NCI-H82 (cell line): ENCODE measurements around the gene MED13L.

Experiments used
- DNase-seq: peaks from one replicate; lab custom pipeline; 2025; lab: John Stamatoyannopoulos, UW

The MED13L gene

DNA sequence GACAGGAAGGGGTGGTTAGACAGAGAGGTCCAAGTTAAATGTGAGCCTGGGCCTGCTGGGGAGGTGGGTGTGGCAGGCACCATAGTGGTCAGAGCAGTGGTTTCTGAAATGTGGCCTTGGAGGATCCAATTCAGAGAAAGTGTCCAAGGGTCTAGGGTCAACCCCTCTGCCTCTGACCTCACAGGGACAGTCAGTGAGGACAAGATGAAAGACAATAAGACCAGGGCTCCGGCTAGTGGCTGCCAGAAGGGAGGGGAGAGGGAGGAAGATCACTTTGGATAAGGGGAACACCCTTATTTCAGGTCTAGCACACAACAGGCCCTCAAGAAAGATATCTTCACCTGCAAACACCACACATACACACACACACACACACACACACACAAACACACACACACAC is 335.1 kb downstream of the MED13L start:
- DNase-seq: no peak

- DNase-seq: peak; percentile 46
Observed at GRCh38 chr12:115941362-115941761, 336.1 kb downstream of the MED13L start.

DNA sequence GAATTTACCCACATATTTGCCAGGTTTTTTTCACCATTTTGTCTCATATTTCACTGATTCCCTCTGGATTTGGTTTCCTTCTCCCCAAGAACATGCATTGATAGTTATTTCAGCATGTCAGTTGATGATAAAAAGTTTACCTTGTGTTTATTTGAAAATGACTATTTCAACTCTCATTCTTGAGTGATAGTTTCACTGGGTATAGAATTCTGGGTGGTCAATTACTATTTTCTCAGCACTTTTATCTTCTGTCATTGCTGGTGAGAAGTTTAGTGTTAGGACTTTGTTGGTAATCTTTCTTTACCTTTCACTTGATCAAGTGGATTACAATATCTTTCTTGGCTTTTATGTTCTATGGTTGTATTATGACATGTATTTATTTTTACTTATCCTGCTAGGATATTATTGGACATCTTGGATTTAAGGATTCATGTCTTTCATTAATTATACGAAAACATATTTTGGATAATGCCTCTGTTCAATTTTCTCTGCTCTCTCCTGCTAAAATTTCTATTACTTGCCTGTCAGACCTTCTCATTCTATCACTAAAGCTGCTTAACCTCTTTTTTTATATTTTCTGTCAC is 338.6 kb downstream of the MED13L start:
- DNase-seq: no peak

GRCh38 chr12:115936997-115937916 is 340.2 kb downstream of the MED13L start:
- no peak for DNase-seq

GRCh38 chr12:115934877-115935276 is 342.6 kb downstream of the MED13L start:
- no peak for DNase-seq

- DNase-seq: no peak
Observed at GRCh38 chr12:115934046-115934445, 343.4 kb downstream of the MED13L start.

DNA sequence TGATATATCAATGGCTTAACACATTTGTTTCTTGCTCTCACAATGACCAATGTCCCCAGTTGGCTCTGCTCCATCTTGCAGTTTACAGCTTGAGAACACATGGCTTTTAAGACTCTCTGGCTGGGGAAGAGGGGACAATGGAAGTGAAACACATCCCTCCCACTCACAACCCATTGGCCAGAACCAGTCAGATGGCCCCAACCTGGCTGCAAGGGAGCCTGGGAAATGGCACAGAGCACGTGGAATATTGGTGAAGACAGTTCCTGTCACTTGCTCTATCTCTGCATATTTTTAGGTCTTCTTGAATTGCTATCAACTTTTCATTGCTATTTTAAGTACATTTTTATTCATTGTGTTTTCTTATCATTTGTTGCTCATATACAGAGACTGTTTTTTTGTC is 345.4 kb downstream of the MED13L start:
- DNase-seq: no peak

DNA sequence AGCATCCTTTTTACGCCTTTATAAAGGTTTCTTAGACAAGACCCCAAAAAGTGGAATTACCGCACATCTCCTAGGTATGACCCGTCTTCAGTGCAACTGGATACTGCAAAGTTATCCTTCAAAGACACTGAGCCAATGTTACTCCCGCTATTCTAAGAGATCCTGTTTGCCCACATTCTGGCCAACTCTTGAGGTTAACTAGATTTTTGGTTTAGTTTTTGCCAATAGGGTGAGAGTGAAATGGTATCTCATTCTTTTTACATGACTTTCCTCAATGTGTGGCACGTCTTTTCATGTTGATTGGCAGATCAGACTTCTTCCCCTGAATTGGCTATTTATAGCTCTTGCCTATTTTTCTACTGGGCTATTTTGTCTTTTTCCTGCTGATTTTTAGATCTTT is 347.2 kb downstream of the MED13L start:
- DNase-seq: no peak

DNA sequence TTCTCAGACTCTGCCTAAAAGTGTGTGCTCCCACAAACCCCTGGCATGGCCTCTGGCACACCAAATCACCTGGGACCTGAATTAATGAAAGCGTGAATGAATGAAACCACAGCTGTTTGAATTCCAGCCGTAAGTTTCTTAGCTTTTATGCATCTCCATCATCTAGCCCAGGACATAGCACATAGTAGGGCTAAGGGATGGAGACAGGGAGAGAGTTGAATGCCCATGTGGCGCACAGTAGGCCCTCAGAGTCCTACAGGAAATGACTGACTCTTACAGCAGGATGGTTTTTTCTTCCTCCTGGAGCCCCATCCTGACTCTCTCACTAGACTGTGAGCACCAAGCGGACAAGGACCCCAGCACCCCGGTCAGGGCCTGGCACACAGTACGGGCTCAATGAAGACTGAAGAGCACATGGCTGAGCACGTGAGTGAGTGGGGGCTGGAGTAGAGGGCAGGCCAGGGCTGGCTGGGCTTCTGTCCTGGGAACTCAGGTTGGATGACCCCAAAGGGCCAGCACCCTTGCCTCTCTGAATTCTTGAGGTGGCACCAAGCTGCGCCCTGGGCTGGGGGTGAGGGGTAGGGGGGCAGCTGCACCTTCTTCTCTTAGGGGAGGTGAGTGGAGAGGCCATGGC is 351.3 kb downstream of the MED13L start:
- no peak for DNase-seq

- no peak for DNase-seq
Observed at GRCh38 chr12:115923851-115924250, 353.6 kb downstream of the MED13L start.

DNA sequence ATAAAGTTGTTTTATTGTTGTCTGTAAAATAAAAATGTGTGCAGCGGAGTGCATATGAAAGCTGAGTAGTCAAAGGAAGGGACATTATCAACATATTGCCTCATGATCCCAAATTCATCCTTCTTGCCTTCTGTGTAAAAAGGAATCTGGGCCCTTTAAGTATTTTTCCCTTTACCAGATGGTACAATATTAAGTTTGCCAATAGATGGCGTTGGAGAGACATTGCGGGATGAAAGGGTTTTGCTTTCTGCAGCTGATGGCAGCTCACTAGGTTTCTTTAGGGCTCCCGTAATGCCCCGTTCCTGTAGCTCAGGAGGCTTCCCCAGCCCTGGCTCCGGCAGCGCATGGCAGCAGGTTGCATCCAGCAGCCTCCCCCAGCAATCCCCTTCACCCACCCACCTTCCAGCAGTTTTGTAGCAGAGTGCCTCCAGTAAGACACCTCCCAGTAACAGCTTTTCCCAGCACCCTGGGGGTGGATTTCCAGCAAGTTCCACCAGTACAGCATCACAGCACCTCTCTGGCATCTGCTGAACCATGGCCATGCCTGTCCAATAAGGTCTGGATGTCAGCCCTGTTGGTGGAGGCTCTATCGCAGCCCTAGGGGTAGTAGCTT is 354.4 kb downstream of the MED13L start:
- DNase-seq: peak; percentile 69

DNA sequence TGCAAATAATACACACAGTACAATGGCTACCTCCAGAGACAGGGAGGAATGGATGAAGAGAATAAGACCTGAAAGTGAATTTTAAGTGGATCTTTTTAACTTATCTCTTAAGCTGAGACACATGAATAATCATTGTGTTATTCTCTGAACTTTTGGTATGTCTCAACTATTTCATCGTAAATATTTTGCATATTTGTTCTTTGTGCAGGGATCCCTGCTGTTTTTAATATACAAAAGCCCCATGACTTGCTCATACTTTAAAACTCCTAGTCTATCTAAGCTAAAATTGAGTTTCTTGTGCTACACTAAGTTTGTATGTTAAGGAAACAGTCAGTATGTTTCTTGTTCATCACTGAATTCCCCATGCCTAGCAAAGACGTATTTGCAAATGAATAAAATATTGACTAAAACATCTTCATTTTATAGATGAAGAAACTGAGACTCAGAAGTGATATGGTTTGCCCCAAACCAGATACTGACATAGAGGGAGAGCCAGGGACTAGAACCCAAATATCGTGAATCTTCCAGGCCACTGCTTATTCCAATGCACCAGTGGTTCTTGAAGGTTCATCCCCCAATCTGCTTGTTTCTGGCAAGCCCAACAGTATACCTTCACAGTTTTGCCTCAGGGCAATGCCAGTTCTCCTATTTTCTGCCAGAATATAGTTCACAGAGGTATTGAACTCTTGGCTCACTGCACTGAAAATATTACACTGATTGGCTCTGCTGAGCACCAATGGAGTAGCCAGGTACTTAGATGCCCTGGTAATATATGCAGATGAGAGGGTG is 356.9 kb downstream of the MED13L start:
- DNase-seq: no peak

DNA sequence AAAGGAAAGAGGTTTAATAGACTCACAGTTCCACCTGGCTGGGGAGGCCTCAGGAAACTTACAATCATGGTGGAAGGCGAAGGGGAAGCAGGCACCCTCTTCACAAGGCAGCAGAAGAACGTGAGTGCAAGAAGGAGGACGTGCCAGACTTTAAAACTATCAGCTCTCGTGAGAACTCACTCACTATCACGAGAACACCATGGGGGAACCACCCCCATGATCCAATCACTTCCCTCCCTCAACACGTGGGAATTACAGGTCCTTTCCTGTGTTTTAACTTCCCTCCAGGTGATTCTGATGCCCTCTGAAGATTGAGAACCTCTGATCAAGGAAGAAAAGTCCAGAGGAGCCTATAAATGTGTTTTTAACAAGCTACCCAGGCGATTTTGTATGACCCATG is 358.7 kb downstream of the MED13L start:
- DNase-seq: no peak

GRCh38 chr12:115916910-115917668 is 360.4 kb downstream of the MED13L start:
- DNase-seq: peak; percentile 61

GRCh38 chr12:115914122-115914521 is 363.4 kb downstream of the MED13L start:
- DNase-seq: no peak

- no peak for DNase-seq
Observed at GRCh38 chr12:115912440-115912839, 365.1 kb downstream of the MED13L start.

GRCh38 chr12:115911360-115911759 is 366.1 kb downstream of the MED13L start:
- DNase-seq: no peak

DNA sequence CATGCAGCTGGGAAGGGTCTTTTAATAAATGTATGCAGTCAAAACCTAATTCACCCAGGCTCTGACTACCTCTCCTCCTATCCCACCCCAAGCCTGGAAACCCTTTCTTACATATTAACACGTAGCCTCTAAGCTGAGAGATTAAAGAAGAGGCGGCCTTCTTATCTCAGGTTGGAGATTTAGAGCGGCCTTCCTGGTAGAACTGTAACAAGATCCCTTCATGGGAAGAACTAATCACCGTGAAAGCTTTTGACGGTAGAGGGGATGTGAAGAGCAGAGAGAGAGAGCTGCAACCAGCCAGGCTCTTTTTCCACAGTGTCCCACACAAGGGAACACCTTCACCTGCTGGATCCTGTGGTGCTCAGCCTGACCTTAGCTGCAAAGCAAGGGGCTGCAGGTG is 367.4 kb downstream of the MED13L start:
- peak; percentile 95 for DNase-seq
